Esophagus (tissue), 2 donors: Measurements from ENCODE around the gene MMP2. TPM values are rescaled to one million over a fixed set of nuclear protein-coding genes. Genes with fewer than 3 reads are reported as not detected.

ENCODE experiments used
- H3K27ac ChIP-seq, 2 donors: one replicate each; pipeline ENCODE4 v1.5.1; 2013; ENCODE audit warnings: low read depth in 2 of 2, mild to moderate bottlenecking in 2 of 2, inconsistent platforms in 1 of 2, low read length in 1 of 2, moderate library complexity in 1 of 2
- H3K27me3 ChIP-seq, 2 donors: one replicate each; pipeline ENCODE4 v1.6.1; 2013; ENCODE audit warnings: low read length in 2 of 2, control low read depth in 1 of 2, mild to moderate bottlenecking in 1 of 2; ENCODE audit not compliant: insufficient read depth in 2 of 2, control insufficient read depth in 1 of 2
- H3K36me3 ChIP-seq, 2 donors: one replicate each; pipeline ENCODE4 v1.6.1; 2013; ENCODE audit warnings: low read length in 1 of 2; ENCODE audit not compliant: control insufficient read depth in 2 of 2, insufficient read depth in 2 of 2
- H3K4me1 ChIP-seq, 2 donors: one replicate each; pipeline ENCODE4 v1.6.1; 2013; ENCODE audit warnings: low read length in 1 of 2; ENCODE audit not compliant: control insufficient read depth in 2 of 2, insufficient read depth in 2 of 2
- H3K4me3 ChIP-seq, 2 donors: one replicate each; pipeline ENCODE4 v1.5.1; 2013; ENCODE audit warnings: low read length in 2 of 2, mild to moderate bottlenecking in 2 of 2, low read depth in 1 of 2, moderate library complexity in 1 of 2
- H3K9me3 ChIP-seq, 2 donors: one replicate each; pipeline ENCODE4 v1.6.1; 2013; ENCODE audit warnings: mild to moderate bottlenecking in 2 of 2, low read depth in 1 of 2, low read length in 1 of 2, moderate library complexity in 1 of 2; ENCODE audit not compliant: control insufficient read depth in 2 of 2, insufficient read depth in 1 of 2
- WGBS, 2 donors: extraction: QIAGEN DNeasy Blood & Tissue Kit; methylation state at CpG; one replicate each; pipeline ENCODE4 v1.1.7; 2013; 5-methylcytosine and 5-hydroxymethylcytosine counted together
- polyA plus RNA-seq, 2 donors: library from polyadenylated mRNA; stranded (reverse); fragments of 200-250 nt; gene quantifications; one replicate each; pipeline ENCODE4 v1.2.3, GENCODE V29; 2013
- donor health status: healthy with polysubstance abuse.
- donor health status: Bipolar disorder and iron deficiency.

Gene MMP2
- polyA plus RNA-seq, 2 donors: 3.3 to 11.0 TPM

DNA sequence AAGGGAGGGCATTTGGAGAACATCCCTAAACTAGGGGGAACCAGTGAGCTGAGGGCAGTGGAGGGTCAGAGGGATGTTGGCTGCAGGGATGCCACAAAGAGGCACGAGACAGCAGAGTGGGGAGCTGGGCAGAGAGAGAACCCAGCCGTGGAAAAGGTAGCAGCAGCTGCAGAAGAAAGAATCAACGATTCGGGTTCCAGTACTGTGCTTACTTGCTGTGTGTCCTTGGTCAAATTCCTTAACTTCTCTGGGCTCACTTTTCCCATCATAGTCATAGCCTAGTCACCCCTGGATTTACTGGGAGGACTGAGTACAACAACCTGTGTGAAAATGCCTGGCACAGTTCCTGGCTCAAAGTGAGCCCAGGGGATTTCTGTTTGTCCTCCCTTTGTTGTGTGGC lies 12.8 kb upstream of the MMP2 start:
- no peak overlapping the region for H3K4me3 ChIP-seq
- peaks cover 0 to 3% of the 10 kb centered on the region in 2 donors for H3K4me1 ChIP-seq
- WGBS, 2 donors: 87 to 92% methylated on average over 4 of the region's 4 CpGs

DNA sequence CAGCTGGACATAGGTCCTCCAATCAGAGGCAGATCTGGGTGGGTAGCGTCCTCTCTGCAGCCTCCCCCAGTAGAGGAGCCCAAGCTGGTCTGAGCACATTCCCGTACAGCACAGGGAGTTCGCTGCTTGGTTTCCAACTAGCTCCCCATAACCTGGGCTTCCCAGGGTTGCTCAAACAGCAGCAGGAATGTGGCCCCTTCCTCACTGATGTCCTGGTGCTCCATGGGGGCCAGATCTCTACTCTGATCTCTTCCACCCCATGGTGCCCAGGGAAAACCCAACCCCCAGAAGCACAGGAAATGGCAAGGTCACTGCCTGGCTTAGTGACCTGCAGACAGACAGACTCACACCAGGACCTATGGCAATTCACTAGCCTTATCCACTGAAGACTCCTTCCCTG lies 11.1 kb upstream of the MMP2 start:
- Histone ChIP-seq H3K9me3 (no peaks in the 10 kb centered on the region), H3K27ac (no peak overlapping the region), H3K4me1 (peaks cover 0 to 3% of the 10 kb centered on the region in 2 donors), H3K4me3 (no peak overlapping the region), H3K36me3 (no peaks in the 10 kb centered on the region), H3K27me3 (no peaks in the 10 kb centered on the region)
- WGBS, 2 donors: 73 to 83% methylated on average over 3 of the region's 3 CpGs

More for the DNA sequence above, 12.8 kb upstream of the MMP2 start:
- H3K36me3 ChIP-seq: no peaks in the 10 kb centered on the region
- H3K9me3 ChIP-seq: no peaks in the 10 kb centered on the region
- H3K27me3 ChIP-seq: no peaks in the 10 kb centered on the region
- H3K27ac ChIP-seq: no peak overlapping the region

DNA sequence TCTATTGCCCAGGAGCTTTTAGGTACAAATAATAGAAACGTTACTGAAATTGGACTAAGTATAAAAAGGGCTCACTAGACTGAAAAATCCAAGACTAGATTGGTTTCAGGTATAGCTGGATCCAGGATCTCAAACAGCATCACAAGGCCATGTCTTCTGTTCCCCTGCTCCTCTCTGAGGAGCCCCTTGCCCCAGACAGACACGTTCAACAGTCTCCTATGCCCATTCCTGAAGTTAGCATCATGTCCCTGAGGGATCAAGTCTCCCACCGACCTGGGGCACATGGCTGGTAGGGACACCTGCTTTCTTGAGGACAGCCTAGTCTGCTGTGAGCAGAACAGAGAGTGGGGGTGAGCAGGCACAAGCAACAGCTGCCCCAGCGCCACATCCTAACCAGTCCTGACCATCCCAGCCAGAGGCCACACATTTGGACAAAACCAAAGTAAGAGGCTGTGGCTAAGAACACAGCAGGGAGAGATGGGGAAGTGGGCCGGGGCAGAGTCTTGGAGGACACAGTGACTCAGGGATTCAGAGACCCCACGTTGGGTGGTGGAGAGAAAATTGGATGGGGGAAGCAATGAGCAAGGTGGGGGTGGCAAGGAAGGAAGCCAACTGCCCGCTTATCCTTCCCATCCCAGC lies 10.5 kb upstream of the MMP2 start:
- no peak overlapping the region for H3K27ac ChIP-seq
- H3K4me1 ChIP-seq: peaks cover 0 to 3% of the 10 kb centered on the region in 2 donors
- H3K4me3 ChIP-seq: no peak overlapping the region
- H3K27me3 ChIP-seq: no peaks in the 10 kb centered on the region
- WGBS, 2 donors: 80 to 84% methylated on average over 6 to 7 of the region's 7 CpGs
- no peaks in the 10 kb centered on the region for H3K9me3 ChIP-seq
- no peaks in the 10 kb centered on the region for H3K36me3 ChIP-seq

DNA sequence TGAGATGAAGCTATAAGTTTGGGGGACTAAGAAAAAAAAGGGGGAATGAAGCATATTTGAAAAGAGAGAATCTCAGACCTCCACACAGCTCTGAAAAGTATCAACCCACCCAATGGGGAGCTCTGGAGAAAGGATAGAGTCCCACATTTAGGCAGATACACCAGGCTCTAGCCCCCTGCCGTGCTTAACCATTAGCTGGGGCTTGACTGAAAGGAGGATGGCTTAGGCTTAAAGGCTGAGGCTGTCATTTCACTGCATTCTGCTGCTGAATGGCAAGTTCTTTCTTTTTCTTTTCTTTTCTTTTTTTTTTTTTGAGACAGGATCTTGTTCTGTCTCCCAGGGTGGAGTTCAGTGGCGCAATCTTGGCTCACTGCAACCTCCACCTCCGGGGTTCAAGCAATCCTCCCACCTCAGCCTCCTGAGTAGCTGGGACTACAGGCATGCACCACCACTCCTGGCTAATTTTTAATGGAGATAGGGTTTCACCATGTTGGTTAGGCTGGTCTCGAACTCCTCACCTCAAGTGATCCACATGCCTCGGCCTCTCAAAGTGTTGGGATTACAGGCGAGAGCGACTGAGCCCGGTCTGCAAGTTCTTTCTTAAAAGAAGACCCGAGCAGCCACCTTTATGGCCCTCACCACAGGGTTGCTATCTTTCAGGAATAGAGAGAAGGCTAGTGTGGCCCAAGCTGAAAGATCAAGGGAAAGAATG lies 9.0 kb upstream of the MMP2 start:
- Histone ChIP-seq H3K36me3 (no peaks in the 10 kb centered on the region), H3K4me1 (peaks cover 0 to 3% of the 10 kb centered on the region in 2 donors), H3K4me3 (no peak overlapping the region), H3K27me3 (no peaks in the 10 kb centered on the region), H3K27ac (peak overlapping the region in 1 of 2 donors; percentile 68), H3K9me3 (no peaks in the 10 kb centered on the region)
- 70 to 86% methylated on average over 9 of the region's 9 CpGs for WGBS, 2 donors

DNA sequence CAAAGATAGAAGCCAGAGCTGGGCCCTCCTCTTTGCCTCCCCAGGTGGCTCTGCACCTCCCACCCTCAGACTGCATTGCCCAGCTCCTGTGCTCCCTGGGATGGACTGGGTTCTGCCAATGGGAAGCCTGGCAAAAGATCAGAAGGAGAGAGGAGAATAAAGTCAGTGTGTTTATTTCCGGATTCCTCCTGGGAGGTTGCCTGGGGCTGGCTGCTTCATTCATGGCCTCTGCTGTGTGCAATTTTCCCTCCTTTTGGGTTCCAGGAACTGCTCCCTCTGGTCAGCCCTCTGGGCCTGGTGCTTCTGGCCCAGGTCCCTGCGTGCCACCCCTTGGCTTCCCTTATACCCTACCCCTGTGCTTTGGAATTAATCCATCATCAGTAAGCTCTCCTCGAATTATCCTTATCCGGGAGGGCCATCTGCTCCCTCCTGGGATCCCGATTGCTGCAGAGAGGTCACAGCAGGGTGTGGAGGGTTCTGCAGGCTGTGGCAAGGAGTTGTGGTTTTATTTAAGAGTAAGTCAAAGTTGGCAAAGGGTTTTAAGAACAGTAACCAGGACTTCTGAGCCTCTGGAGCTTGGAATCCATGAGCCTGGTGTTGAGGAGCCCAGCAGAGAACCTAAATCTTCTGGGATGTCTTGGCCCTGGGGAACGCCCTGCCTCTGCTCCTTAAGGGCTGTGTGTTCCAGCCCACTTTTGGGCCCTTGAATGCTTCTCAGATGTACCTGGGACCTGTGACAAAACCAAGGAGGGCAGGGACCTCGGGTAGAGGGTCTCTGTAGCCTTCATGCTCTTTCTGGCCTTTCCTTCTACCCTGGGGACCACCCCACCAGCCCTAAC lies 8.2 kb upstream of the MMP2 start:
- 40 to 47% methylated on average over 7 of the region's 7 CpGs for WGBS, 2 donors
- Histone ChIP-seq H3K4me3 (no peak overlapping the region), H3K9me3 (no peaks in the 10 kb centered on the region), H3K36me3 (no peaks in the 10 kb centered on the region), H3K4me1 (peaks cover 0 to 3% of the 10 kb centered on the region in 2 donors), H3K27me3 (no peaks in the 10 kb centered on the region), H3K27ac (peak overlapping the region; percentile 68 to 77)

DNA sequence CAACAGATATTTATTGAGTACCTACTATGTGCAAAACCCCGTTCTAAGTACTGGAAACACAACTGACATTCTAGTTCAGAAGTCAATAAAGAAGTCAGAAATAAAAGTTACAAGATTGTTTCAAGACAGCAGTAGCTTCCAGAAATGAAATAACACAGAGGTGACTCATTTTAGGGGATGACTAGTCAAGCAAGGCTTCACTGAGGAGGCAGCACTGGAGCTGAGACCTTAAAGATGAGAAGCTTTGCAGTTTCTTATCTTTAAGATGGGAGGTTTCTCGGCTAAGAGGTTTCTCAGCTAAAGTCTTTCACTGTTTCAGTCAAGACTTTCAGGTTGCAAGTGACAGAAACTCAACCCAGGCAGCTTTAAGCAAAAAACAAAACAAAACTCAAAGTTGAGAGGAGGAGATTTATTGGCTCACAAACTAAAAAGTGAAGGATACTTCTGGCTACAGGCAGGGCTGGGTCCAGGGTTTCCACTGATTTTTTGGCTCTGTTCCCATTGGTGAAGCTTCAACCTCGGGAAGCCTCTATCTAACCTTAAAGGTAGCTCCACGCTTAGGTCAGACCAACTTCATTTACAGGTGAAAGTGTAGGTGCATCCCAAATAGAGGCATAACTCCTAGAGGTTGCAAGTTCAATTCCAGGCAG lies 7.4 kb upstream of the MMP2 start:
- Histone ChIP-seq H3K36me3 (no peaks in the 10 kb centered on the region), H3K4me3 (no peak overlapping the region), H3K4me1 (peaks cover 0 to 3% of the 10 kb centered on the region in 2 donors), H3K27ac (peak overlapping the region; percentile 1 to 77), H3K27me3 (no peaks in the 10 kb centered on the region), H3K9me3 (no peaks in the 10 kb centered on the region)
- WGBS, 2 donors: 55 to 59% methylated on average over 4 of the region's 4 CpGs

DNA sequence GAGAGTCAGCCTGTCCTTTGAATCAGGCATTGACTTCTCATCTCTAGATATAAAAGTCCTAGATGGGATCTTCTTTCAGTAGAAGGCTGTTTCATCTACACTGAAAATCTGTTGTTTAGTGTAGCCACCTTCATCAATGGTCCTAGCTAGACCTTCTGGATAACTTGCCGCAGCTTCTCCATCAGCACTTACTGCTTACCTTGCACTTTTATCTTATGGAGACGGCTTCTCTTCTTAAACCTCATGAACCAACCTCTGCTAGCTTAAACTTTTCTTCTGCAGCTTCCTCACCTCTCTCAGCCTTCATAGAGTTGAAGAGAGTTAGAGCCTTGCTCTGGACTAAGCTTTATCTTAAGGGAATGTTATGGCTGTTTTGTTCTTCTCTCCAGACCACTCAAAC lies 5.4 kb upstream of the MMP2 start:
- Histone ChIP-seq H3K9me3 (no peaks in the 10 kb centered on the region), H3K4me1 (peaks cover 0 to 4% of the 10 kb centered on the region in 2 donors), H3K27ac (no peak overlapping the region), H3K36me3 (no peaks in the 10 kb centered on the region), H3K4me3 (no peak overlapping the region), H3K27me3 (no peaks in the 10 kb centered on the region)
- WGBS, 2 donors: 91 to 99% methylated on average over 2 of the region's 2 CpGs

DNA sequence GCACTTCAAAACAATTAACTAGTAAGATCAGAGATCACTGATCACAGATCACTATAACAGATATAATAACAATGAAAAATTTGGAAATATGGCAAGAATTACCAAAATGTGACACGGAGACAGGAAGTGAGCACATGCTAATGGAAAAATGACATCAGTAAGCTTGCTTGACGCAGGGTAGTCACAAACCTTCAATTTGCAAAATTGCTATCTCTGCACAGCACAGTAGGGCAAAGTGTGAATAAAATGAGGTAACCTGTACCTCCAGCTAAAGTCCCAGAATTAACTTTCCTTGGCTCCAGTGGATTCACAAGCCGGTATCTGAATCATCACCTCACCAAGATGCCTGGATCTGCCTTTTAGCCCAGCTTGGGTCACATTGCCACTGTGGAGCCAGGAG lies 4.2 kb upstream of the MMP2 start:
- no peak overlapping the region for H3K27ac ChIP-seq
- no peaks in the 10 kb centered on the region for H3K36me3 ChIP-seq
- 90 to 92% methylated on average over 3 of the region's 3 CpGs for WGBS, 2 donors
- H3K27me3 ChIP-seq: no peaks in the 10 kb centered on the region
- no peak overlapping the region for H3K4me3 ChIP-seq
- H3K9me3 ChIP-seq: no peaks in the 10 kb centered on the region
- peaks cover 0 to 9% of the 10 kb centered on the region in 2 donors for H3K4me1 ChIP-seq

DNA sequence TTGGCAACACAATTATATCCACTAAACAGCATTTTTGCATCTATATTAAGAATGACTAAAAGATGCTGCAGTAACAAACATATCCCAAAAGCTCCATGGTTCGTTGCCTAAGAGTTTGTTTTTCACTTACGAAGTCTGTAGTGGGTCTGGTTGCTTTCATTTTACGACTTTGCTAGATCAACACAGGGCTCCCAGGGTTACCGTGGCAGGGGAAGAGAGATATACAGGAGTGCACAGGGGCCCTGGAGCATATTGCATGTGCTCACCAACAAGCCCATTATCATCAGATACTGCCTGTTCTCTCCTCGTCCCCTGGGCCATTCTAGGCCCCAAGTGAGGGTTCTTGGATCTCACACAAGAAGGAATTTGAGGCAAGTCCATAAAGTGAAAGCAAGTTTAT lies 3.1 kb upstream of the MMP2 start:
- Histone ChIP-seq H3K9me3 (no peaks in the 10 kb centered on the region), H3K4me3 (no peak overlapping the region), H3K27ac (no peak overlapping the region), H3K36me3 (no peaks in the 10 kb centered on the region), H3K4me1 (peaks cover 0 to 10% of the 10 kb centered on the region in 2 donors), H3K27me3 (no peaks in the 10 kb centered on the region)
- 61 to 63% methylated on average over 5 of the region's 5 CpGs for WGBS, 2 donors
